Stimulated activated CD4-positive, alpha-beta T cell treated with anti-CD3 and anti-CD28 coated beads, Interleukin-2, amount 100 ng/mL, for 4 hours (primary cell): Measurements from ENCODE around the gene PTP4A1.
"Not testable (repeated sequence)": the region's sequence is repeated elsewhere in the genome, so short reads cannot be mapped to it uniquely, and the experiment has no call there.

ENCODE experiments used
- DNase-seq: peaks from one replicate; pipeline ENCODE4 v3.0.0-alpha.2; 2020; ENCODE audit warnings: low read depth

The PTP4A1 gene

GRCh38 chr6:63572044-63572746, at the start of gene PTP4A1, which contains the start of gene LOC128125822:
Gene PTP4A1 (plus strand): TSS chr6:63572480. CDS start chr6:63576881, 4,401 bp downstream.
Gene LOC128125822 (plus strand): TSS chr6:63572480.
- DNase-seq: peak; percentile 96

- not testable (repeated sequence) for DNase-seq
Observed at GRCh38 chr6:63522911-63523287, 49.4 kb upstream of the PTP4A1 start.

- DNase-seq: no peak
Observed at GRCh38 chr6:63523630-63524029, 48.6 kb upstream of the PTP4A1 start.

GRCh38 chr6:63525186-63525878, 46.9 kb upstream of the PTP4A1 start:
- no peak for DNase-seq

- DNase-seq: no peak
Observed at GRCh38 chr6:63526931-63527330, 45.3 kb upstream of the PTP4A1 start.

- no peak for DNase-seq
Observed at GRCh38 chr6:63527658-63528514, 44.4 kb upstream of the PTP4A1 start.

- DNase-seq: no peak
Observed at GRCh38 chr6:63529498-63529897, 42.8 kb upstream of the PTP4A1 start.

- no peak for DNase-seq
Observed at GRCh38 chr6:63530182-63530581, 42.1 kb upstream of the PTP4A1 start.

- DNase-seq: no peak
Observed at GRCh38 chr6:63530991-63531390, 41.3 kb upstream of the PTP4A1 start.

- DNase-seq: no peak
Observed at GRCh38 chr6:63533026-63533425, 39.3 kb upstream of the PTP4A1 start.

- no peak for DNase-seq
Observed at GRCh38 chr6:63533952-63534351, 38.3 kb upstream of the PTP4A1 start.

GRCh38 chr6:63537201-63537958, 34.9 kb upstream of the PTP4A1 start:
- no peak for DNase-seq

- no peak for DNase-seq
Observed at GRCh38 chr6:63537959-63538300, 34.4 kb upstream of the PTP4A1 start.

- no peak for DNase-seq
Observed at GRCh38 chr6:63538550-63538949, 33.7 kb upstream of the PTP4A1 start.

- DNase-seq: no peak
Observed at GRCh38 chr6:63543001-63543400, 29.3 kb upstream of the PTP4A1 start.

- DNase-seq: no peak
Observed at GRCh38 chr6:63543982-63544381, 28.3 kb upstream of the PTP4A1 start.

- DNase-seq: no peak
Observed at GRCh38 chr6:63546236-63546635, 26.0 kb upstream of the PTP4A1 start.

- DNase-seq: no peak
Observed at GRCh38 chr6:63546697-63547096, 25.6 kb upstream of the PTP4A1 start.

GRCh38 chr6:63549076-63549475, 23.2 kb upstream of the PTP4A1 start:
- no peak for DNase-seq

GRCh38 chr6:63553208-63553607, 19.1 kb upstream of the PTP4A1 start:
- no peak for DNase-seq

- no peak for DNase-seq
Observed at GRCh38 chr6:63553900-63554299, 18.4 kb upstream of the PTP4A1 start.

- DNase-seq: no peak
Observed at GRCh38 chr6:63554782-63555181, 17.5 kb upstream of the PTP4A1 start.
